ENCODE measurements around the gene IL24.

DNA sequence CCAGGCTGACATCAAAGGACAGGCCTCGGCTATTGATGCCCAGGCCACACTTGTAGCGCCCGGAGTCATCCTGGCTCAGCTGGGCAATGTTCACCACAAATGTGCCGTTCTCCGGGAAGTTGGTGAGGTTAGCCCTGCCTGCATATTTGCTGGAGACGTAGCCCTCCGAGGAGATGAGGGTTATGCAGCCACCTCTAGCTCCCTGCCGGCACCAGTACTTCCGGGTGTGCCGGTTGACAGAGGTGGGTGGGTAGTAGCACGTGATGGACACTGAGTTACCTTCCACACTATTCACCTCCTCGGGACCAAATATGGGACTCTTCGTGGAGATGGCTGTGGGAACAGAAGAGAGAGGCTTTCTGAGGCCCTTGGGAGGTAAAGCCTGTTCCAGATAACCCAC, 41.9 kb downstream of the IL24 start:
- TF ChIP-seq CTCF (conservative IDR thresholded peaks at IDR 0.05) = no peak
- no peak for TF ChIP-seq ZFX (IDR thresholded peaks at IDR 0.05)
